ENCODE data around the gene WDR3. TPM values are rescaled to one million over a fixed set of nuclear protein-coding genes. Genes with fewer than 3 reads are reported as not detected.
"Not testable (repeated sequence)": the region's sequence is repeated elsewhere in the genome, so short reads cannot be mapped to it uniquely, and the experiment has no call there.

The WDR3 gene
- total RNA-seq, 2 experiments from 2014 or later: 23.7 to 28.0 TPM

DNA sequence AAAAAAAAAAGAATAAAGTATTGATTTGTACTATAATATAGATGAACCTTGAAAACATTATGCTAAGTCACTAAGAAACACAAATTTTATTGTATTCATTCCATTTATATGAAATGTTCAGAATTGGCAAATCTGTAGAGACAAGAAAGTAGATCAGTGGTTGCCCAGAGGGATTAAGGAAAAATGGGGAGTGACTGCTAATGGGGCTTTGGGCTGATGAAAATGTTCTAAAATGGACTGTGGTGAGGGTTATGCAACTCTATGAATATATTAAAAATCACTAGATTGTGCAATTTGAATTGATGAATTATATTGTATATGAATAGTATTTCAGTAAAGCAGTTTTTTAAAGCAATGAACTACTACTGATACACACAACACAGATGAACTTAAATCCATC lies 10.2 kb upstream of the WDR3 start:
- no peak overlapping the region for H3K4me3 Mint-ChIP-seq
- H3K36me3 Mint-ChIP-seq (ENCODE audit: low read depth): peaks cover 33% of the 10 kb centered on the region
- DNase-seq: no peak
- peaks cover 3% of the 10 kb centered on the region for H3K4me1 Mint-ChIP-seq
- H3K27ac Mint-ChIP-seq: no peak overlapping the region
- no peaks in the 10 kb centered on the region for H3K9me3 Mint-ChIP-seq
- no peaks in the 10 kb centered on the region for H3K27me3 Mint-ChIP-seq
- CTCF ChIA-PET: interaction anchor here (1.1 kb wide), 1 partner anchor 12 kb away, joined by 4 read pairs; no protein-coding TSS in a partner anchor
- POLR2A ChIA-PET: no interaction called here

DNA sequence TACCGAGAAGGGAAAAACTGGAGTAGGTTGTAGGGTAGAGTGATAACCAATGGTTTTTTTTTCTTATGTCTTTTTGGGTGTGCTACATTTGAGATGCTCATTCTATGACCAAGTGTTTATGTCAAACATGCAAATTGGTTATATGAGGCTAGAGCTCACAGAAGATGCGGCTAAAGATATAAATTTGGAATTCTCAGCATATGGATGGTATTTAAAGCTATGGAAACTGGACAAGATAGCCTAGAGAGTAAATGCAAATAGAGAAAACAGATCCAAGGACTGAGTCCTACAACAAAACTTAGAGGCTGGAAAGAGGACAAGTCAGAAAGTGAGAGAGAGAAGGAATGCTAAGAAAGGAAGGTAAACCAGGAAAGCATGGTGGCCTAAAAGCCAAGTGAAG lies 7.5 kb upstream of the WDR3 start:
- CTCF ChIA-PET: interaction anchor here (1.3 kb wide), 1 partner anchor 8 kb away, joined by 4 read pairs; the partner anchor contains the start of genes GDAP2 and WDR3
- peaks cover 14% of the 10 kb centered on the region for H3K4me1 Mint-ChIP-seq

DNA sequence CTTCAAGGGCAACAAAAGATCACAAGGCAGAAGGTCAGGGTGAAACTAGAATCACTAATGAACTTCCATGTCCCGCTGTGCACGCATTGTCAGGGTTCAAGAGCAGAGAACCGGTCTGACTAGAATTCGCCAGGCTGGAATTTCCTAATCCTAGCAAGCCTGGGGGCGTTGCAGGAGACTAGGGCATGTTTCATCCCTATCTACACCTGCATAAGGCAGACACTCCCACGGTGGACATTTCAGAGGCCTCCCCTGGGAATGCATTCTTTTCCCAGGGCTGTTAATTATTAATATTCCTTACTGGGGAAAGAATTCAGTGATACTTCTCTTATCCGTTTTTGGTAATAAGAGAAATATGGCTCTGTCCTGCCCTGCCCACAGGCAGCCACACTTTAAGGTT lies 6.8 kb upstream of the WDR3 start:
- H3K4me1 Mint-ChIP-seq: peaks cover 18% of the 10 kb centered on the region
- DNase-seq; H3K27me3 Mint-ChIP-seq; H3K27ac Mint-ChIP-seq; H3K36me3 Mint-ChIP-seq (ENCODE audit: low read depth); H3K9me3 Mint-ChIP-seq; POLR2A ChIA-PET; H3K4me3 Mint-ChIP-seq: not testable (repeated sequence)
- CTCF ChIA-PET: interaction anchor here (0.6 kb wide), 1 partner anchor 294 kb away, joined by 3 read pairs; no protein-coding TSS in a partner anchor

More for the DNA sequence above, 7.5 kb upstream of the WDR3 start:
- no peaks in the 10 kb centered on the region for H3K27me3 Mint-ChIP-seq
- no peaks in the 10 kb centered on the region for H3K9me3 Mint-ChIP-seq
- H3K27ac Mint-ChIP-seq: no peak overlapping the region
- DNase-seq: no peak
- H3K4me3 Mint-ChIP-seq: no peak overlapping the region
- H3K36me3 Mint-ChIP-seq (ENCODE audit: low read depth): peaks cover 14% of the 10 kb centered on the region
- POLR2A ChIA-PET: no interaction called here

DNA sequence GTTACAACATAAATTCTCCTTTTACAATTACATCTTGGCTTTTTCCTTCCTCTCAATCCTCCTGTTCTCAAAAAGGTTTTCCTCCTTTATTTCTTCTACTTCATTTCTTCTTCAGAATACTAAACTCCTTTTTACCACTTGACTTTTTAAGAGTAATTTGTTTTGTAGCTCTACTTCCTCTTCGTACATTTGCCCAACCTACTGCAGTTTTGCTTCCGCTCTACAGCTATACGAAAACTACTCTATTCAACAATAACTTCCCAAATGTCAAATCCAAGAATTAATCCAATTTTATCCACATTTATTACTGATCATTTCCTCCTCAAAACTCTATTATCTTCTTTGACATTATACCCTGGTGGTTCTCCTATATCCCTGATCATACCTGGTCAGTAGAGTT lies 3.6 kb upstream of the WDR3 start:
- H3K4me3 Mint-ChIP-seq: no peak overlapping the region
- H3K36me3 Mint-ChIP-seq (ENCODE audit: low read depth): peaks cover 12% of the 10 kb centered on the region
- no peaks in the 10 kb centered on the region for H3K27me3 Mint-ChIP-seq
- CTCF ChIA-PET: interaction anchor here (0.6 kb wide), 1 partner anchor 1677 kb away, joined by 3 read pairs; no protein-coding TSS in a partner anchor
- H3K4me1 Mint-ChIP-seq: peaks cover 37% of the 10 kb centered on the region
- POLR2A ChIA-PET: no interaction called here
- no peak overlapping the region for H3K27ac Mint-ChIP-seq
- no peaks in the 10 kb centered on the region for H3K9me3 Mint-ChIP-seq
- no peak for DNase-seq

DNA sequence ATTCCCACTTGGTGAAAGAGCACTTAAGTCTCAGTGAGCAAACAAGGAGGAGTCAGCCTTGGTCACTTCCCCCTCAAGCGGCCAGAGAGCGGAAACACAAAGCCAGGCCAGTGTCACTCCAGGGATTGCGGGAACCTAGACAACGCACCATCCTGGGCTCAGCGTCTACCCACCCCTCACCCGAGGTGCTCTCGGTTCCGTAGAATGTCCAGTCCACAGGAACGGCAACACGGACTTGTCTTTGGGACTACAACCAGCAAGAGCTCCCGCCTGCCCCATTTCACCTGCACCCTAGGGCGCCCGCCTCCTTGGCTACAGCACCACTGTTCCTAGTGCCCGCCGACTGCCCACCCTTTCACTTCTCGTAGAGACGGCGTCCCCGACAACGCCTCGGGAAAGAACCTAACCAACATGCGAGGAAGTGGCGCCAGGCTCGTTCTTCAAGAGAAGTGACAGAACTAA lies 627 bp upstream of the WDR3 start:
- POLR2A ChIA-PET: no interaction called here
- CTCF ChIA-PET: interaction anchor here (0.7 to 1.7 kb wide), 5 partner anchors 8 to 37 kb away, joined by 3 to 4 read pairs (median 3); no protein-coding TSS in a partner anchor
- Mint-ChIP-seq H3K4me1 (peaks cover 54% of the 10 kb centered on the region), H3K4me3 (peak overlapping the region; percentile 93), H3K27ac (peak overlapping the region; percentile 95), H3K36me3 (ENCODE audit: low read depth) (peaks cover 20% of the 10 kb centered on the region), H3K9me3 (no peaks in the 10 kb centered on the region), H3K27me3 (no peaks in the 10 kb centered on the region)
- DNase-seq: peak; percentile 61

DNA sequence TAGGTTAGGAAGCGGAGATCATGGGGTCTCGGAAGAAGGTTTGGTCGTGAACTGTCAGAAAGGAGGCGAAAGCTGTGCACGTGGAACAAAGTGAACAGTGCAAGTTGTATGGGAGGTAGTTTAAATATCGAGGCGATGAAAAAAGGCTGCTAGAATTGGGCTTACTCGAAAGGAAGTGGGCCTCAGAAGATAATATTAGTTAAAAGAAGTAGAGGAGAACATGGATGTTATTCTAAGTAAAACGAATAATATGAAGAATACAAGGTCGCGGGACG lies 571 bp downstream of the WDR3 start:
- DNase-seq: no peak
- peak overlapping the region; percentile 95 for H3K27ac Mint-ChIP-seq

DNA sequence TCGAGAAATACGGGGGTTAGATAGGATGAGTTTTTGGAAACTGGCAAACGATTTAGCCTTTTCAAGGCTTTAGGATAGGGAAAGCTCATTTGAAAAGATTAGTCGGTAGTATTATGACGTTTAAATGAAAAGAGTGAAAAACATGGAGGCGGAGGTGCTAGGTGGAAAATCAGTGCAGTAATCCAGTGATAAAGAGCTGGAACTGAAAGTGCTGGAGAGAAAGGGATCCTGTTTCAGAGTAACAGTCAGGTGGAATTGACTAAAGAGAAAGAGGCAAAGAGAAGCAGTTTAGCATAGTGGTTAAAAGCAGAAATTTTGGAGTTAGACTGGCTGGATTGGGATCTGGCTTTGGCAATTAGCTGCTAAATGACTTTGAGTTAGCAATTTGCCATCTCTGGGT lies 945 bp downstream of the WDR3 start:
- ChIA-PET CTCF (interaction anchor here (1.0 to 1.7 kb wide), 3 partner anchors 9 to 34 kb away, joined by 3 to 4 read pairs (median 3); no protein-coding TSS in a partner anchor), POLR2A (no interaction called here)
- Mint-ChIP-seq H3K36me3 (ENCODE audit: low read depth) (peaks cover 23% of the 10 kb centered on the region), H3K4me3 (peak overlapping the region; percentile 93), H3K27me3 (no peaks in the 10 kb centered on the region), H3K4me1 (peaks cover 53% of the 10 kb centered on the region), H3K9me3 (no peaks in the 10 kb centered on the region), H3K27ac (peak overlapping the region; percentile 95)
- no peak for DNase-seq

More for the DNA sequence above, 571 bp downstream of the WDR3 start:
- POLR2A ChIA-PET: no interaction called here
- Mint-ChIP-seq H3K27me3 (no peaks in the 10 kb centered on the region), H3K9me3 (no peaks in the 10 kb centered on the region), H3K4me1 (peaks cover 53% of the 10 kb centered on the region), H3K4me3 (peak overlapping the region; percentile 93), H3K36me3 (ENCODE audit: low read depth) (peaks cover 23% of the 10 kb centered on the region)
- CTCF ChIA-PET: interaction anchor here (1.6 to 1.7 kb wide), 2 partner anchors 9 to 34 kb away, joined by 3 to 4 read pairs; no protein-coding TSS in a partner anchor

DNA sequence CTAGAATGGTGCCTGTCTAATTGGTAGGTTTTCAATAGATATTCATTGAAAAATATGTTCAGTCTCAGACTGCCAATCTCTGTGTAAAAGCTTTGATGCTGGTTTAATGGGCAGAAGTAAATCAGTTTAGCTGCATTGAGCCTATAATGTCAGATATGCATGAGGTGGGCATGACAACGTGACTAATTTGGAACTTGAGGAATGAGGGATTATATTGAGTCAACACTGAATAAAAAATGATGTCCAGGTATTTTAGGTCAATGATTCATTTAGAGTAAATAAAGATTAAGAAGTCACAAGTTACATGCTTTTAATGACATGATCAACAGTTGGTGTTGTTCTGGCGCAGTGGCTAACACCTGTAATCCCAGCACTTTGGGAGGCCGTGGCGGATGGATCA lies 3.0 kb downstream of the WDR3 start:
- DNase-seq: no peak
- H3K4me1 Mint-ChIP-seq: peaks cover 38% of the 10 kb centered on the region
- H3K4me3 Mint-ChIP-seq: no peak overlapping the region
- ChIA-PET POLR2A (no interaction called here), CTCF (interaction anchor here (1.4 kb wide), 1 partner anchor 11 kb away, joined by 5 read pairs; no protein-coding TSS in a partner anchor)
- no peaks in the 10 kb centered on the region for H3K27me3 Mint-ChIP-seq
- peaks cover 24% of the 10 kb centered on the region for H3K36me3 Mint-ChIP-seq (ENCODE audit: low read depth)
- no peaks in the 10 kb centered on the region for H3K9me3 Mint-ChIP-seq
- no peak overlapping the region for H3K27ac Mint-ChIP-seq

DNA sequence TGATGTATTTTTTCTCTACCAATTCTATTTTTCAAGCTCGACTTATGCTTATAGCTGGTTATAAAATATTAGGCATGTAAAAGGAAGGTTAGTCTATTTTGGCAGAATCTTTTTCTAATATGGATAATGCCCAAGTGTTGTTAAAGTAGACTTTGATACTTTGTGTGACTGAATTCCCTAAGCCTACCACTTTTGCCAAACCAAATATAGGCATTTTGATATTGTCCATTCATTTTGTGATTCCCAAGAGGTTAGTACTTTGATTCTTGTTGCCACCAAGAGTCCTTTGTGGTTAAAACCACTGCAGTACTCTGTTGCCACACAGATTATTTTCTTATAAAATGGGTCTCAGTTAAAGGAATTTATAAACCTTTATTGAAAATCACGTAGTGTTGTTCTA lies 4.2 kb downstream of the WDR3 start:
- Mint-ChIP-seq H3K9me3 (no peaks in the 10 kb centered on the region), H3K27me3 (no peaks in the 10 kb centered on the region), H3K4me1 (peaks cover 30% of the 10 kb centered on the region), H3K27ac (no peak overlapping the region), H3K4me3 (no peak overlapping the region), H3K36me3 (ENCODE audit: low read depth) (peaks cover 35% of the 10 kb centered on the region)
- ChIA-PET POLR2A (no interaction called here), CTCF (interaction anchor here (0.6 to 1.4 kb wide), 3 partner anchors 10 to 593 kb away, joined by 3 to 5 read pairs (median 4); no protein-coding TSS in a partner anchor)
- DNase-seq: no peak

DNA sequence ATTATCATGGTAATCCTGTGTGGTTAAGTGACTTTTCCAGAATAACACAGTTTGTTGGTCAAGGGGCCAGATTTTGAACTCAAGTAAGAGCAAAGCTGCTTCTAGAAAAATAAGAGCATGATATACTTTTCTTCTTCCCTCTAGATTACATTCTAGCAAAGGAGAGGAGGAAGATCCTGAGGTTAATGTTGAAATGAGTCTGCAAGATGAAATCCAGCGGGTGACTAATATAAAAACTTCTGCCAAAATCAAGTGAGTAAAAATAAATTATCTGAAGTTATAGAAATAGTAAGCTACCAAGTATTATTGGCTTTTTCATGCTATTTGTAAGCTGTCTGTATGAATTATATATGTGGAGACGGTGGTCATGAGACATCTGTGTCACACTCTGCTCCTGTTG lies 12.8 kb downstream of the WDR3 start:
- ChIA-PET CTCF (interaction anchor here (0.9 kb wide), 1 partner anchor 28 kb away, joined by 3 read pairs; no protein-coding TSS in a partner anchor), POLR2A (no interaction called here)
- no peaks in the 10 kb centered on the region for H3K4me1 Mint-ChIP-seq
- no peak overlapping the region for H3K4me3 Mint-ChIP-seq
- H3K27me3 Mint-ChIP-seq: no peaks in the 10 kb centered on the region
- H3K27ac Mint-ChIP-seq: no peak overlapping the region
- no peak for DNase-seq
- no peaks in the 10 kb centered on the region for H3K9me3 Mint-ChIP-seq
- H3K36me3 Mint-ChIP-seq (ENCODE audit: low read depth): peaks cover 60% of the 10 kb centered on the region

DNA sequence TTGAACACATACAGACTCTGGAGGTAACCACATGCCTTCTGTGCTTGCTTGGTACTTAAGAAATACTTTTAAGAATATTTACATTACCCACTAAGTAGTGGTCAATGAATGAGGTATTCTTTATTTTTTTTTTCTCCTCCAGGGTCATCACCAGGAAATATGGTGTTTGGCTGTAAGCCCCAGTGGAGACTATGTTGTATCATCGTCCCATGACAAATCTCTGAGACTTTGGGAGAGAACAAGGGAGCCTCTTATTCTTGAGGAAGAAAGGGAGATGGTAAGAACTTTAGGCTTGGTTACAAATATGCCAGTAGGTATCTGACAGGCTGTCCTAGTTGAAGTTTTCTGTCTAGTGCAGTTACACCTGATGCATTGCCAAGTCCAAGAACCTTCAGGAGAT lies 22.8 kb downstream of the WDR3 start:
- no peaks in the 10 kb centered on the region for H3K4me1 Mint-ChIP-seq
- H3K9me3 Mint-ChIP-seq: no peaks in the 10 kb centered on the region
- DNase-seq: no peak
- no peaks in the 10 kb centered on the region for H3K27me3 Mint-ChIP-seq
- CTCF ChIA-PET: no interaction called here
- H3K4me3 Mint-ChIP-seq: no peak overlapping the region
- H3K36me3 Mint-ChIP-seq (ENCODE audit: low read depth): peaks cover 53% of the 10 kb centered on the region
- H3K27ac Mint-ChIP-seq: no peak overlapping the region
- POLR2A ChIA-PET: no interaction called here

DNA sequence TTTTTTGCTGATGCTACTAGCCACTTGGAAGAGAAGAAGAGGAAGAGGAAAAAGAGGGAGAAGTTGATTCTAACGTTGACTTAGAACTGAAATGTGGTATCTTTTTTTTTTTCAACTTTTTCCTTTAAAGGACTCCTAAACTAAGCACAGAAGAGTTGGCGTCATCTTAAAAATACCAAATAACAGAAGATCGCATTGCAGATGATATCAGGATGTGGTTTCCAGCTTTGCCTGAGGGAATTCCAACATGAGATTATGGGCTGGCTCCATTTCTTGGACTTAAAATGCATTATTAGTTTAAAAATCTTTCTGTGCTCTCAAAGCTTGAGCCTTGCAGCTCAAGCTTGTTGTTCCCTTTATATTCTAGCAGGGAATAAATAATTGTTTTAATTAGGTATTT lies 29.8 kb downstream of the WDR3 start:
- no peaks in the 10 kb centered on the region for H3K4me1 Mint-ChIP-seq
- CTCF ChIA-PET: interaction anchor here (0.6 kb wide), 1 partner anchor 1248 kb away, joined by 3 read pairs; no protein-coding TSS in a partner anchor
- H3K9me3 Mint-ChIP-seq: no peaks in the 10 kb centered on the region
- no peaks in the 10 kb centered on the region for H3K27me3 Mint-ChIP-seq
- POLR2A ChIA-PET: no interaction called here
- DNase-seq: no peak
- H3K27ac Mint-ChIP-seq: no peak overlapping the region
- H3K4me3 Mint-ChIP-seq: no peak overlapping the region
- peaks cover 41% of the 10 kb centered on the region for H3K36me3 Mint-ChIP-seq (ENCODE audit: low read depth)

DNA sequence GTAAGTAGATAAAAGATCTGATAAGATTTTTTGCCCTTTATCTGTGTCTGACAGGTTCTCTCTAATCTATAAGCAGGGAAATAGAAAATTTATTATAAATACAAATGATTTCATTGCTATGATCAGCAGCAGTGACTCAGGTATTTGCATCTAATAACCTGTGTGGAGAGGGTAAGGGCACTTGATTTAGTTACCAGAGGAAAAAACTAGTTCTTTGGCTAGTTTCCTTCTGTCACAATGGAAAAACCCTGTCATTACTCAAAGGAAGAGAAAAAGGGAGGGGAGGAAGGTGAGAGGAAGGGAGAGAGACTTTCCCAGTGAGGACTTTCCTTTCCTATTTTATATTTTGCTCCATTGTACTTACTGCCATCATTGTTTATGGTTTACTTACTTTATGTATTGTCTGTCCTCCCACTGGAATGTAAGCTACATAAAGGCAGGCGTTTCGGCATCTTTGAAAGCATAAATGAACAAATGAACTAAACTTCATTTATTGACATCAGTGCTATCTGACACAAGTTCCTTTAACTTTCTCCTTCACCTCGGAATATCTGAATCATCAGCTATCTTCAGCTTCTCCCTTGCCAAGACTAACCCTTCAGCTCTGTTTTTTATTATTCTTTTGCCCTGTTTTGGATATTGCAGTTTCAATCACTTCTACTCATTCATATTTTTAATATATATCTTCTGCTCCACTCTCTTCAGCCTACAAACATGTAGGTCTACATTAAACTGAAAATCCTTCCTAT lies 34.9 kb downstream of the WDR3 start:
- Mint-ChIP-seq H3K27me3 (no peaks in the 10 kb centered on the region), H3K36me3 (ENCODE audit: low read depth) (peaks cover 7% of the 10 kb centered on the region), H3K9me3 (no peaks in the 10 kb centered on the region), H3K27ac (no peak overlapping the region), H3K4me1 (no peaks in the 10 kb centered on the region), H3K4me3 (no peak overlapping the region)
- DNase-seq: no peak
- ChIA-PET CTCF (no interaction called here), POLR2A (no interaction called here)

Measured in activated CD4-positive, alpha-beta T cell treated with anti-CD3 and anti-CD28 coated beads, Interleukin-2, amount 10 ng/mL, durations not matched to agents 7 days and 5 days (primary cell).